HL-60 (cell line): Measurements from ENCODE around the gene HYCC1.

ENCODE experiments used
- GABPA ChIP-seq: IDR thresholded peaks from 2 replicates; pipeline ENCODE4 v1.6.1; 2012; ENCODE audit warnings: low read depth
- POLR2AphosphoS5 ChIP-seq: IDR thresholded peaks from 2 replicates; pipeline ENCODE4 v1.6.1; 2012; ENCODE audit warnings: low read depth
- SPI1 ChIP-seq: IDR thresholded peaks from 2 replicates; pipeline ENCODE4 v1.6.1; 2012; ENCODE audit warnings: low read depth, mild to moderate bottlenecking, borderline replicate concordance
- TF ChIP-seq, protein P1 (sequence below): IDR thresholded peaks from one replicate; pipeline ENCODE4 v1.5.1; 2011; ENCODE audit warnings: low read length, control low read depth, inconsistent platforms; ENCODE audit not compliant: insufficient read depth
- TF ChIP-seq, protein P2 (sequence below): IDR thresholded peaks from 2 replicates; pipeline ENCODE4 v1.6.1; 2012; ENCODE audit warnings: low read depth; ENCODE audit not compliant: insufficient replicate concordance

GRCh38 chr7:23027261-23027660, 13.3 kb upstream of the HYCC1 start:
- TF ChIP-seq, protein P1, sequence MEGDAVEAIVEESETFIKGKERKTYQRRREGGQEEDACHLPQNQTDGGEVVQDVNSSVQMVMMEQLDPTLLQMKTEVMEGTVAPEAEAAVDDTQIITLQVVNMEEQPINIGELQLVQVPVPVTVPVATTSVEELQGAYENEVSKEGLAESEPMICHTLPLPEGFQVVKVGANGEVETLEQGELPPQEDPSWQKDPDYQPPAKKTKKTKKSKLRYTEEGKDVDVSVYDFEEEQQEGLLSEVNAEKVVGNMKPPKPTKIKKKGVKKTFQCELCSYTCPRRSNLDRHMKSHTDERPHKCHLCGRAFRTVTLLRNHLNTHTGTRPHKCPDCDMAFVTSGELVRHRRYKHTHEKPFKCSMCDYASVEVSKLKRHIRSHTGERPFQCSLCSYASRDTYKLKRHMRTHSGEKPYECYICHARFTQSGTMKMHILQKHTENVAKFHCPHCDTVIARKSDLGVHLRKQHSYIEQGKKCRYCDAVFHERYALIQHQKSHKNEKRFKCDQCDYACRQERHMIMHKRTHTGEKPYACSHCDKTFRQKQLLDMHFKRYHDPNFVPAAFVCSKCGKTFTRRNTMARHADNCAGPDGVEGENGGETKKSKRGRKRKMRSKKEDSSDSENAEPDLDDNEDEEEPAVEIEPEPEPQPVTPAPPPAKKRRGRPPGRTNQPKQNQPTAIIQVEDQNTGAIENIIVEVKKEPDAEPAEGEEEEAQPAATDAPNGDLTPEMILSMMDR, result no peak
- TF ChIP-seq, protein P2, sequence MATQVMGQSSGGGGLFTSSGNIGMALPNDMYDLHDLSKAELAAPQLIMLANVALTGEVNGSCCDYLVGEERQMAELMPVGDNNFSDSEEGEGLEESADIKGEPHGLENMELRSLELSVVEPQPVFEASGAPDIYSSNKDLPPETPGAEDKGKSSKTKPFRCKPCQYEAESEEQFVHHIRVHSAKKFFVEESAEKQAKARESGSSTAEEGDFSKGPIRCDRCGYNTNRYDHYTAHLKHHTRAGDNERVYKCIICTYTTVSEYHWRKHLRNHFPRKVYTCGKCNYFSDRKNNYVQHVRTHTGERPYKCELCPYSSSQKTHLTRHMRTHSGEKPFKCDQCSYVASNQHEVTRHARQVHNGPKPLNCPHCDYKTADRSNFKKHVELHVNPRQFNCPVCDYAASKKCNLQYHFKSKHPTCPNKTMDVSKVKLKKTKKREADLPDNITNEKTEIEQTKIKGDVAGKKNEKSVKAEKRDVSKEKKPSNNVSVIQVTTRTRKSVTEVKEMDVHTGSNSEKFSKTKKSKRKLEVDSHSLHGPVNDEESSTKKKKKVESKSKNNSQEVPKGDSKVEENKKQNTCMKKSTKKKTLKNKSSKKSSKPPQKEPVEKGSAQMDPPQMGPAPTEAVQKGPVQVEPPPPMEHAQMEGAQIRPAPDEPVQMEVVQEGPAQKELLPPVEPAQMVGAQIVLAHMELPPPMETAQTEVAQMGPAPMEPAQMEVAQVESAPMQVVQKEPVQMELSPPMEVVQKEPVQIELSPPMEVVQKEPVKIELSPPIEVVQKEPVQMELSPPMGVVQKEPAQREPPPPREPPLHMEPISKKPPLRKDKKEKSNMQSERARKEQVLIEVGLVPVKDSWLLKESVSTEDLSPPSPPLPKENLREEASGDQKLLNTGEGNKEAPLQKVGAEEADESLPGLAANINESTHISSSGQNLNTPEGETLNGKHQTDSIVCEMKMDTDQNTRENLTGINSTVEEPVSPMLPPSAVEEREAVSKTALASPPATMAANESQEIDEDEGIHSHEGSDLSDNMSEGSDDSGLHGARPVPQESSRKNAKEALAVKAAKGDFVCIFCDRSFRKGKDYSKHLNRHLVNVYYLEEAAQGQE, result no peak
- TF ChIP-seq POLR2AphosphoS5 (no peak), GABPA (no peak), SPI1 (no peak)
